GM12891 (cell line): ENCODE data around the gene CNTNAP4.
A peak's percentile ranks its signal among the peaks of the same experiment; 100 is the strongest.

Experiments
- DNase-seq: peaks from one replicate; pipeline ENCODE4 v3.0.0; 2011; ENCODE audit warnings: low spot score; ENCODE audit not compliant: insufficient read length
- FAIRE-seq: peaks from 2 replicates; lab custom pipeline; 2011; peaks lifted over from hg19 to GRCh38; lab: Jason Lieb, UNC
- PAX5 ChIP-seq: IDR thresholded peaks from 2 replicates; pipeline ENCODE4 v1.6.1; 2011; ENCODE audit warnings: low read length, moderate library complexity, mild to moderate bottlenecking; ENCODE audit not compliant: insufficient read depth, severe bottlenecking
- POLR2A ChIP-seq: IDR thresholded peaks from 2 replicates; pipeline ENCODE4 v1.6.1; 2011; ENCODE audit warnings: low read depth, low read length, control low read depth
- POLR2AphosphoS5 ChIP-seq: IDR thresholded peaks from 2 replicates; pipeline ENCODE4 v1.6.1; 2011; ENCODE audit warnings: low read depth, low read length, control low read depth
- POU2F2 ChIP-seq: IDR thresholded peaks from 2 replicates; pipeline ENCODE4 v1.6.1; 2011; ENCODE audit warnings: low read depth, mild to moderate bottlenecking, control low read depth, low read length, moderate library complexity
- SPI1 ChIP-seq: IDR thresholded peaks from 2 replicates; pipeline ENCODE4 v1.6.1; 2011; ENCODE audit warnings: low read depth, low read length, control low read depth
- TAF1 ChIP-seq: IDR thresholded peaks from 2 replicates; pipeline ENCODE4 v1.6.1; 2011; ENCODE audit warnings: low read depth, low read length, control low read depth

CNTNAP4 gene

GRCh38 chr16:76532188-76532973, 255.2 kb downstream of the CNTNAP4 start:
- TF ChIP-seq POU2F2 (no peak), SPI1 (no peak), TAF1 (no peak), POLR2A (no peak), POLR2AphosphoS5 (no peak), PAX5 (no peak)
- FAIRE-seq (no peak), DNase-seq (no peak)

DNA sequence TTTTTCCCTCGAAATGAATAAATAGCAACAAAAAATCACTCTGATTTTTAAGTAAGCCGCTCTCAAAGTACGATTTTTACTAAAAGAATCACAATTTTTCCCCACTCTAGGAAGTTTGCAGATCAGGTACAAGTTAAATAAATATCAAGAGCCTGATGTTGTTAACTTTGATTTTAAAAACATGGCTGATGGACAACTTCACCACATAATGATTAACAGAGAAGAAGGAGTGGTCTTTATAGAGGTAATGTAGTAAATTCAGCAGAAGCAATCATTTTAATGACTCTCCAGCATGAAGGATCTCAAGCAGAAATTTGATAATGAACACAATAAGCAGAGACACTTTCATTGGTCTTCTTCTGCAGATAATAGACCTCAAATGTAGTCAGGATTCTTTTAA, 262.4 kb downstream of the CNTNAP4 start:
- DNase-seq = no peak
- FAIRE-seq = no peak
- no peak for TF ChIP-seq SPI1
- TF ChIP-seq POLR2A = no peak
- TF ChIP-seq POLR2AphosphoS5 = no peak
- no peak for TF ChIP-seq TAF1
- no peak for TF ChIP-seq POU2F2
- TF ChIP-seq PAX5 = no peak

GRCh38 chr16:76541070-76541469, 263.9 kb downstream of the CNTNAP4 start:
- no peak for DNase-seq
- FAIRE-seq = no peak

GRCh38 chr16:76565542-76565941, 288.3 kb downstream of the CNTNAP4 start:
- DNase-seq = no peak
- TF ChIP-seq POLR2AphosphoS5 (no peak), POLR2A (no peak), POU2F2 (no peak), TAF1 (no peak), SPI1 (no peak), PAX5 (no peak)
- no peak for FAIRE-seq

More at GRCh38 chr16:76541070-76541469, 263.9 kb downstream of the CNTNAP4 start:
- TF ChIP-seq PAX5 (no peak), POU2F2 (no peak), POLR2A (no peak), POLR2AphosphoS5 (no peak)

GRCh38 chr16:76571755-76572154, 294.6 kb downstream of the CNTNAP4 start:
- no peak for FAIRE-seq
- no peak for TF ChIP-seq POU2F2
- no peak for DNase-seq

- DNase-seq = no peak
- no peak for FAIRE-seq
- no peak for TF ChIP-seq POU2F2
- no peak for TF ChIP-seq POLR2AphosphoS5
- no peak for TF ChIP-seq TAF1
- no peak for TF ChIP-seq SPI1
- no peak for TF ChIP-seq PAX5
- no peak for TF ChIP-seq POLR2A
These were observed 296.1 kb downstream of the CNTNAP4 start for GRCh38 chr16:76573281-76573680.

GRCh38 chr16:76574651-76575050, 297.4 kb downstream of the CNTNAP4 start:
- FAIRE-seq = peak; percentile 67
- DNase-seq = no peak
- no peak for TF ChIP-seq TAF1
- TF ChIP-seq SPI1 = no peak
- no peak for TF ChIP-seq PAX5
- no peak for TF ChIP-seq POU2F2
- TF ChIP-seq POLR2A = no peak
- TF ChIP-seq POLR2AphosphoS5 = no peak

DNA sequence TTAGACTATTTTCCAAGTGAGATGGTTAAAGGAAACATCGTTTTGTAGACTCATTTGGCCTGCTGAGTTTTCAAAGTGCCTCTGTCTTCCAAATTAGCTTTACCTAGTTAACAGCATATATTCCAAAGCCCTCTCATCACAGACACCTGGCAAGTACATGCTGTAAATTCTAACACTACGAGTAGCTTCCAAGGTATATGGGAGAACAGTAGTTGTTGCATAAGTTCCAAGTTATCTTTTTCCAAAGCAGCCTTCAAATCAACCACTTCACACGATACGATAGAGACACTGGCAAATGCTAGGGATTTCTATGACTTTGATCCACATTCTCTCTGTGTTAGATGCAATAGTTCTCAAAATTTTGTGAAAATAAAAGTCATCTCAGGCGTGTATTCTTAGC, 299.3 kb downstream of the CNTNAP4 start:
- no peak for DNase-seq
- no peak for FAIRE-seq
- TF ChIP-seq PAX5 (no peak), POLR2A (no peak), POU2F2 (no peak), SPI1 (no peak), POLR2AphosphoS5 (no peak), TAF1 (no peak)

DNA sequence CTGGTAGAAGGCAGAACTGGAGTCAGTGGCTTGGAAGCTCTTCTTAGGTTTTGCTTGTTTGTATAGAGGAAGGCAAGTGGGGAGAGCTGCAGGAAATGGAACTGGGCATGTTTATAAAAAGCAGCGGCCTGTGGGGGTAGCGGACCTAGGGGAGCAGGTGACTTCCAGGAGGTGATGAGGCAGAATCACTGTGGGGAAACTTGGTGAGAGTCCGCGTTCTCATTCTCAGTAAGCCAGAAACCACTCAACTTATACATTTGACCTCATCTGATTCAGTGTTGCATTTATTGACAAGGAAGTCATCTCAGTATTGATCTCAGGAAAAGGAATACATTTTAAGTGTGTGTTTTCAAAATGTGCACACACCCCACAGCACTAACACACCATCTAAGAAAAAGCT, 299.8 kb downstream of the CNTNAP4 start:
- FAIRE-seq (peak; percentile 81), DNase-seq (peak; percentile 30)
- TF ChIP-seq POLR2A (no peak), POU2F2 (peak; percentile 67; the same call in 1 of the 2 replicates), SPI1 (peak; percentile 56), TAF1 (peak; percentile 23; the same call in 1 of the 2 replicates), PAX5 (no peak)

- TF ChIP-seq POLR2AphosphoS5 (no peak), POLR2A (no peak), TAF1 (no peak), PAX5 (no peak), SPI1 (no peak), POU2F2 (no peak)
- DNase-seq = no peak
- FAIRE-seq = peak; percentile 28
These were observed 302.2 kb downstream of the CNTNAP4 start for GRCh38 chr16:76579277-76579922.
